Loucy (cell line): ENCODE data around the gene ZNF283.

ENCODE experiments used
- H2AFZ ChIP-seq: fragments of 200-600 bp; sonication (generic); 2 replicates; pipeline ENCODE4 v1.6.0; 2016; ENCODE audit warnings: antibody characterized with exemption, mild to moderate bottlenecking, low read length, moderate library complexity
- H3F3A ChIP-seq: fragments of 200-600 bp; 2 replicates; pipeline ENCODE4 v1.6.0; 2016; ENCODE audit warnings: antibody characterized with exemption, low read depth, mild to moderate bottlenecking
- H3K27me3 ChIP-seq: fragments of 200-600 bp; sonication (generic); 2 replicates; pipeline ENCODE4 v1.6.1; 2014; ENCODE audit warnings: low read length, mild to moderate bottlenecking; ENCODE audit not compliant: insufficient read depth, poor library complexity, severe bottlenecking
- H3K36me3 ChIP-seq: fragments of 200-600 bp; sonication (generic); 2 replicates; pipeline ENCODE4 v1.6.1; 2016; ENCODE audit warnings: low read length; ENCODE audit not compliant: insufficient read depth
- H3K4me1 ChIP-seq: fragments of 200-600 bp; sonication (generic); 2 replicates; pipeline ENCODE4 v1.5.1; 2014; ENCODE audit warnings: low read length, mild to moderate bottlenecking; ENCODE audit not compliant: insufficient read depth, poor library complexity, severe bottlenecking
- H3K4me2 ChIP-seq: fragments of 200-600 bp; sonication (generic); 2 replicates; pipeline ENCODE4 v1.6.0; 2014; ENCODE audit warnings: antibody characterized with exemption, low read length, low read depth, mild to moderate bottlenecking; ENCODE audit not compliant: poor library complexity, severe bottlenecking
- H3K4me3 ChIP-seq: fragments of 200-600 bp; sonication (generic); 2 replicates; pipeline ENCODE4 v1.5.1; 2014; ENCODE audit warnings: low read length, mild to moderate bottlenecking, mixed read lengths; ENCODE audit not compliant: poor library complexity, severe bottlenecking
- H3K79me2 ChIP-seq: fragments of 200-600 bp; sonication (generic); 2 replicates; pipeline ENCODE4 v1.6.1; 2014; ENCODE audit warnings: low read length; ENCODE audit not compliant: insufficient read depth
- H3K9ac ChIP-seq: fragments of 200-600 bp; sonication (generic); 2 replicates; pipeline ENCODE4 v1.6.0; 2014; ENCODE audit warnings: mild to moderate bottlenecking, low read depth, low read length, moderate library complexity; ENCODE audit not compliant: poor library complexity, severe bottlenecking
- H3K9me2 ChIP-seq: fragments of 200-600 bp; sonication (generic); replicated peaks from 2 replicates; pipeline ENCODE4 v1.6.1; 2016; ENCODE audit warnings: low read depth, low read length, mixed read lengths
- H3K9me3 ChIP-seq: fragments of 200-600 bp; sonication (generic); 2 replicates; pipeline ENCODE4 v1.6.1; 2014; ENCODE audit warnings: mild to moderate bottlenecking, antibody characterized with exemption, low read length, low read depth; ENCODE audit not compliant: insufficient read depth
- H4K20me1 ChIP-seq: fragments of 200-600 bp; sonication (generic); 2 replicates; pipeline ENCODE4 v1.6.0; 2014; ENCODE audit warnings: antibody characterized with exemption, low read length, mild to moderate bottlenecking; ENCODE audit not compliant: insufficient read depth, poor library complexity, severe bottlenecking
- EZH2phosphoT487 ChIP-seq: fragments of 200-600 bp; IDR thresholded peaks from 2 replicates; pipeline ENCODE4 v1.6.1; 2018; ENCODE audit warnings: antibody characterized with exemption, mild to moderate bottlenecking, moderate library complexity, borderline replicate concordance
- TF ChIP-seq, protein P1 (sequence below): fragments of 200-600 bp; sonication (generic); conservative IDR thresholded peaks from 2 replicates; pipeline ENCODE4 v1.5.1; 2014; ENCODE audit warnings: mild to moderate bottlenecking, antibody characterized with exemption, low read length

ZNF283 gene

DNA sequence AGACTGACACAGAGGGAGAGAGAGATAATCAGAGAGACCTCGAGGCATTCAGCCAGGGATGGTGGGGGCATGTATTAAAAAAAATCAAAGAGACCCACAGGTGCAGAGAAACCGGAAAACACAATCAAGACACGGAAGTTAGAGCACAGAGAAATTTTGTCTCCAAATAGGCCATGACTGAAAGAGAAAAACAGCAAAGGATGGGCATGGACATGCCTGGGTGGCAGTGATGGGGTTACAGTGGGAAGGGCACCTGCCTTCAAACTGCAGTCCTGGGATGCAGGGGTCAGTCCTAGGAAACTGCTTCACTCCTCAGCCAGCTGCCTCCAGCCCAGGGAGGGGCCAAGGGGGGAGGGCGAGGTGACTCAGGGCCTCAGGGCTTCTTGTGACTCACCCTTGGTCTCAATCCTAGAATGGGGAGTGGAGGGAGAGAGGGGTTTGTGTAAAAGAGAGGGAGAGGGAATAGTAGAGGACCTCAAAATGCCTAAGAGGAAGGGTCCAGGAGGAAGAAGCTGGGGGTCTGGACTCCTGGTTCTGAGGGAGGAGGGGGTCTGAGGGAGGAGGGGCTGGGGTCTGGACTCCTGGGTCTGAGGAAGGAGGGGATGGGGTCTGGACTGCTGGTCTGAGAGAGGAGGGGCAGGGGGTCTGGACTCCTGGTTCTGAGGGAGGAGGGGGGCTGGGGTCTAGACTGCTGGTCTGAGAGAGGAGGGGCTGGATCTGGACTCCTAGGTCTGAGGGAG is 42.7 kb upstream of the ZNF283 start:
- H3K4me3 ChIP-seq, result peak overlapping the region; percentile 20
- H3F3A ChIP-seq, result no peaks in the 10 kb centered on the region

DNA sequence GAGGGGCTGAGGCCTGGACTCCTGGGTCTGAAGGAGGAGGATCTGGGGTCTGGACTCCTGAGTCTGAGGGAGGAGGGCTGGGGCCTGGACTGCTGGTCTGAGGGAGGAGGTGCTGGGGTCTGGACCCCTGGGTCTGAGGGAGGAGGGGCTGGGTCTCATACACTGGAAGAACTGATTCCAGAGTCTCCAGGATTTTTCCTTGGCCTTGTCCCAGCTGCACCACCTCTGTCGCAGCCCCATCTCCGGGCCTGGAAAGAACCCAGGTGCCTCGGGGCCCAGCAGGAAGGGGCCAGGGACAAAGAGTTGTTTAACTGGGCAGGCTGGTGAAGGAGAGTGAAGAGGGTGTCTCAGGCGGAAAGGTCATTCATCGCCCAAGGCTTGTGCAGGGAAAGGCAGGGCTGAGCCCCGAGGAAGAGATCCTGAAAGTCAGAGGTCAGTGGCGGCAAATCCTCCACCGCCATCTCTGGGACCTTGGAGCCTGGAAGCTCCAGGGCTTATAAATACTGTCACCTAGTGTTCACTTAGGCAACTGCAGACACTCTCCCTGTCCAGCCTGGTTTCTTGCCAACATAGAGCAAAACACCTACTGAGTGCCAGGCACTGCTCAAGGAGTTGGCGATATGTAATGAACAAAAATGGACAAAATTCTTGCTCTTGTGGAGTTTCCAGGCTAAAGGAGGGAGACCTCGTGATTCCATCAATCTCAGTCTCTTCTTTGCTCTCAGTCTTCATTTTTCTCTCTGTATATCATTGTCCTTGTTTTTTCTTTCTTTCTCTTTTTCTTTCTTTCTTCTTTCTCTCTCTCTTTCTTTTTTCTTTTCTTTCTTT is 41.9 kb upstream of the ZNF283 start:
- Histone ChIP-seq H3K9ac (peak overlapping the region; percentile 50), H3F3A (no peaks in the 10 kb centered on the region), H3K9me2 (no peaks in the 10 kb centered on the region), H3K4me3 (no peak overlapping the region), H3K4me1 (peaks cover 30% of the 10 kb centered on the region), H4K20me1 (no peaks in the 10 kb centered on the region), H3K27me3 (no peaks in the 10 kb centered on the region), H3K9me3 (no peaks in the 10 kb centered on the region), H2AFZ (peak overlapping the region; percentile 58; the same call in 1 of the 2 replicates), H3K79me2 (peaks cover 3% of the 10 kb centered on the region; the same call in 1 of the 2 replicates), H3K36me3 (no peaks in the 10 kb centered on the region), H3K4me2 (peak overlapping the region; percentile 52)
- TF ChIP-seq, protein P1, sequence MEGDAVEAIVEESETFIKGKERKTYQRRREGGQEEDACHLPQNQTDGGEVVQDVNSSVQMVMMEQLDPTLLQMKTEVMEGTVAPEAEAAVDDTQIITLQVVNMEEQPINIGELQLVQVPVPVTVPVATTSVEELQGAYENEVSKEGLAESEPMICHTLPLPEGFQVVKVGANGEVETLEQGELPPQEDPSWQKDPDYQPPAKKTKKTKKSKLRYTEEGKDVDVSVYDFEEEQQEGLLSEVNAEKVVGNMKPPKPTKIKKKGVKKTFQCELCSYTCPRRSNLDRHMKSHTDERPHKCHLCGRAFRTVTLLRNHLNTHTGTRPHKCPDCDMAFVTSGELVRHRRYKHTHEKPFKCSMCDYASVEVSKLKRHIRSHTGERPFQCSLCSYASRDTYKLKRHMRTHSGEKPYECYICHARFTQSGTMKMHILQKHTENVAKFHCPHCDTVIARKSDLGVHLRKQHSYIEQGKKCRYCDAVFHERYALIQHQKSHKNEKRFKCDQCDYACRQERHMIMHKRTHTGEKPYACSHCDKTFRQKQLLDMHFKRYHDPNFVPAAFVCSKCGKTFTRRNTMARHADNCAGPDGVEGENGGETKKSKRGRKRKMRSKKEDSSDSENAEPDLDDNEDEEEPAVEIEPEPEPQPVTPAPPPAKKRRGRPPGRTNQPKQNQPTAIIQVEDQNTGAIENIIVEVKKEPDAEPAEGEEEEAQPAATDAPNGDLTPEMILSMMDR, result peak; percentile 99
- TF ChIP-seq EZH2phosphoT487, result no peak

More for the DNA sequence above, 42.7 kb upstream of the ZNF283 start:
- Histone ChIP-seq H3K27me3 (no peaks in the 10 kb centered on the region), H3K4me1 (peaks cover 37% of the 10 kb centered on the region), H4K20me1 (no peaks in the 10 kb centered on the region), H3K36me3 (no peaks in the 10 kb centered on the region), H3K9ac (peak overlapping the region; percentile 50), H3K9me3 (no peaks in the 10 kb centered on the region), H2AFZ (peak overlapping the region; percentile 32), H3K79me2 (peaks cover 11% of the 10 kb centered on the region; the same call in 1 of the 2 replicates), H3K9me2 (no peaks in the 10 kb centered on the region), H3K4me2 (peak overlapping the region; percentile 52)
- TF ChIP-seq EZH2phosphoT487, result no peak
- TF ChIP-seq, protein P1, result no peak

DNA sequence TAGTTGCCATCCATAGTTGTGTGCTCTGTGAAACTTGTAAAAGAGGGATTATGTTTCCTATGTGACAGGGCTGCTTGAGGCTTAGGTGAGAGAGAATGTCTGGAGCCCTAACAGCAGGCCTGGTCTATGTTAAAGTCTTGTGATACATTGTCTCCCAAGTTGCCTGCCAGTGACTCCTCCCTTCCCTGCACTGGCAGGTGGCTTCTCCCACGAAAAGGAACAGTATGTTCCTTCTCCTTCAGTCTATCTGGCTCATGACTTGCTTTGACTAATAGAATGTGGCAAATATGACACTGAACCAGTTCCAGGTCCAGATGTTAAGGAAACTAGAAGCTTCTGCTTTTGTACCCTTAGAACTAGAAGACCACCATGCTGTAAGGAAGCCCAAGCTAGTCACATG is 40.5 kb upstream of the ZNF283 start:
- Histone ChIP-seq H3K9me3 (no peaks in the 10 kb centered on the region), H3K27me3 (no peaks in the 10 kb centered on the region), H4K20me1 (no peaks in the 10 kb centered on the region), H3K79me2 (no peaks in the 10 kb centered on the region), H3F3A (no peaks in the 10 kb centered on the region), H2AFZ (no peak overlapping the region), H3K4me3 (no peak overlapping the region), H3K9me2 (no peaks in the 10 kb centered on the region), H3K36me3 (no peaks in the 10 kb centered on the region), H3K4me1 (peaks cover 20% of the 10 kb centered on the region), H3K4me2 (no peak overlapping the region), H3K9ac (no peak overlapping the region)
- TF ChIP-seq, protein P1, result no peak
- TF ChIP-seq EZH2phosphoT487, result no peak
